GM12878 (cell line): Measurements from ENCODE around the gene LRRC2. TPM values are rescaled to one million over a fixed set of nuclear protein-coding genes. Genes with fewer than 3 reads are reported as not detected.
A peak's percentile ranks its signal among the peaks of the same experiment; 100 is the strongest.

Experiments
- CBFB ChIP-seq: IDR thresholded peaks from 2 replicates; pipeline ENCODE4 v1.6.1; 2016; ENCODE audit warnings: antibody characterized with exemption, low read depth
- CREB1 ChIP-seq: IDR thresholded peaks from 2 replicates; pipeline ENCODE4 v1.6.1; 2012; ENCODE audit warnings: low read depth, mild to moderate bottlenecking, inconsistent platforms
- LARP7 ChIP-seq: fragments of 450-650 bp; IDR thresholded peaks from 2 replicates; pipeline ENCODE4 v1.6.1; 2017; ENCODE audit warnings: mild to moderate bottlenecking
- MYB ChIP-seq: fragments of 150-350 bp; IDR thresholded peaks from 2 replicates; pipeline ENCODE4 v1.6.1; 2014; ENCODE audit warnings: mild to moderate bottlenecking, low read depth, low read length, borderline replicate concordance
- NBN ChIP-seq: fragments of 450-650 bp; IDR thresholded peaks from 2 replicates; pipeline ENCODE4 v1.6.1; 2016
- NFIC ChIP-seq: IDR thresholded peaks from 2 replicates; pipeline ENCODE4 v1.6.1; 2012; ENCODE audit warnings: low read depth, mild to moderate bottlenecking, inconsistent platforms, low read length, moderate library complexity
- RELB ChIP-seq: fragments of 450-650 bp; IDR thresholded peaks from 2 replicates; pipeline ENCODE4 v1.6.1; 2017; ENCODE audit warnings: low read depth, mild to moderate bottlenecking, moderate library complexity
- SIN3A ChIP-seq: IDR thresholded peaks from 2 replicates; pipeline ENCODE4 v1.6.1; 2012; ENCODE audit warnings: low read depth, low read length, improper control_type of control experiment
- SIX5 ChIP-seq: IDR thresholded peaks from 2 replicates; pipeline ENCODE4 v1.6.1; 2011; ENCODE audit warnings: mild to moderate bottlenecking, low read depth, low read length, moderate library complexity; ENCODE audit not compliant: severe bottlenecking
- SKIL ChIP-seq: fragments of 450-650 bp; IDR thresholded peaks from 2 replicates; pipeline ENCODE4 v1.6.1; 2017; ENCODE audit warnings: mild to moderate bottlenecking, low read depth, inconsistent platforms; ENCODE audit not compliant: poor library complexity, severe bottlenecking
- SREBF2 ChIP-seq: IDR thresholded peaks from 2 replicates; pipeline ENCODE4 v1.6.1; 2012; ENCODE audit warnings: mild to moderate bottlenecking, low read length
- STAT1 ChIP-seq: fragments of 450-650 bp; conservative IDR thresholded peaks from 2 replicates; pipeline ENCODE4 v1.6.1; 2014; ENCODE audit warnings: antibody characterized with exemption, mild to moderate bottlenecking
- SUPT20H ChIP-seq: IDR thresholded peaks from 2 replicates; pipeline ENCODE4 v1.6.1; 2011; ENCODE audit warnings: low read depth, mild to moderate bottlenecking, low read length, moderate library complexity, borderline replicate concordance; ENCODE audit not compliant: control insufficient read depth
- TBL1XR1 ChIP-seq: IDR thresholded peaks from 2 replicates; pipeline ENCODE4 v1.6.1; 2012; ENCODE audit warnings: low read depth, low read length, improper control_type of control experiment
- polyA plus RNA-seq, 11 experiments: library from polyadenylated mRNA; depleted of rRNA in 4 of 11; unstranded in 6 of 11; stranded (reverse) in 5 of 11; fragments of >200 nt; fragmentation: Nextera tagmentation in 4 of 11; fragmentation: Illumina TruSeq in 1 of 11; extraction: Ambion mirVana in 4 of 11; extraction: Trizol in 1 of 11; gene quantifications; 1 replicate in 1 of 11; 2 replicates in 10 of 11; pipeline versions ENCODE4 v1.2.1 to v1.2.3, GENCODE V29; 2011 to 2016; ENCODE audit warnings: inconsistent platforms in 2 of 11, missing spikeins in 2 of 11, low read depth in 1 of 11
- total RNA-seq, 4 experiments: library from RNA; depleted of rRNA in 3 of 4; stranded (reverse); fragments of >200 nt in 3 of 4; fragmentation: Illumina TruSeq in 1 of 4; extraction: Trizol in 1 of 4; gene quantifications; 2 replicates each; pipeline versions ENCODE4 v1.2.1 to v1.2.3, GENCODE V29; 2013 to 2021

Gene LRRC2
- total and polyA plus RNA-seq, 10 of the 15 experiments (the other 5 are each of a cell fraction or from before 2014, with no cell fraction given) = not detected

GRCh38 chr3:46539443-46540005, 26.6 kb downstream of the LRRC2 start (continued):
- no peak for TF ChIP-seq SKIL
- TF ChIP-seq TBL1XR1 = no peak
- no peak for TF ChIP-seq SREBF2
- TF ChIP-seq CREB1 = no peak
- no peak for TF ChIP-seq NFIC
- TF ChIP-seq MYB = no peak
- no peak for TF ChIP-seq SUPT20H
- no peak for TF ChIP-seq SIX5
- no peak for TF ChIP-seq STAT1
- no peak; the same call in 1 of the 2 replicates for TF ChIP-seq CBFB
- TF ChIP-seq LARP7 = peak; percentile 19; the same call in 1 of the 2 replicates
- TF ChIP-seq RELB = peak; percentile 14; the same call in 1 of the 2 replicates
- TF ChIP-seq NBN = peak; percentile 19
- TF ChIP-seq SIN3A = no peak
